H1 (cell line): ENCODE measurements around the gene SENP2. TPM values are rescaled to one million over a fixed set of nuclear protein-coding genes. Genes with fewer than 3 reads are reported as not detected.

Experiments
- CTCF ChIA-PET: fragments of 300-600 bp; sonication (Branson Sonifier 250); formaldehyde crosslinking; loops from one replicate; lab custom pipeline; 2021; ENCODE audit not compliant: partially characterized antibody; lab: Charles Lee
- POLR2A ChIA-PET: fragments of 300-600 bp; sonication (Branson Sonifier 250); formaldehyde crosslinking; loops from one replicate; lab custom pipeline; 2021; ENCODE audit warnings: inconsistent platforms; ENCODE audit not compliant: partially characterized antibody; lab: Charles Lee
- DNase-seq, 2 experiments: peaks; one replicate each; pipeline versions ENCODE4 v3.0.0 to v3.0.0-alpha.2; 2010 to 2022; ENCODE audit warnings: low spot score in 2 of 2, low read depth in 1 of 2, mixed read lengths in 1 of 2
- FAIRE-seq: peaks from 2 replicates; lab custom pipeline; 2011; peaks lifted over from hg19 to GRCh38; lab: Jason Lieb, UNC
- H2AFZ ChIP-seq: 2 replicates; pipeline ENCODE4 v1.8.1; 2012; ENCODE audit warnings: low read length, inconsistent platforms
- H2AK5ac ChIP-seq: 2 replicates; pipeline ENCODE4 v1.6.1; 2013; ENCODE audit warnings: low read depth, low read length
- H2BK120ac ChIP-seq: replicated peaks from 2 replicates; pipeline ENCODE3; 2013; ENCODE audit warnings: low read depth, low read length, inconsistent platforms
- H2BK12ac ChIP-seq: 2 replicates; pipeline ENCODE4 v1.6.1; 2013; ENCODE audit warnings: low read depth, low read length
- H2BK15ac ChIP-seq: 2 replicates; pipeline ENCODE4 v1.6.1; 2013; ENCODE audit warnings: low read length
- H2BK20ac ChIP-seq: 2 replicates; pipeline ENCODE4 v1.6.1; 2013; ENCODE audit warnings: low read length
- H2BK5ac ChIP-seq: 2 replicates; pipeline ENCODE4 v1.6.1; 2013; ENCODE audit warnings: low read depth, low read length
- H3K14ac ChIP-seq: 2 replicates; pipeline ENCODE4 v1.6.1; 2013; ENCODE audit warnings: inconsistent platforms; ENCODE audit not compliant: insufficient read length
- H3K18ac ChIP-seq: 2 replicates; pipeline ENCODE4 v1.6.1; 2013; ENCODE audit warnings: low read length; ENCODE audit errors: extremely low read depth
- H3K23ac ChIP-seq: 2 replicates; pipeline ENCODE4 v1.6.1; 2013; ENCODE audit warnings: inconsistent platforms; ENCODE audit not compliant: insufficient read length
- H3K23me2 ChIP-seq: 2 replicates; pipeline ENCODE4 v1.6.1; 2013; ENCODE audit warnings: low read depth, low read length
- H3K27ac ChIP-seq: 2 replicates; pipeline ENCODE4 v1.6.1; 2011; ENCODE audit warnings: low read depth, low read length, inconsistent platforms
- H3K27me3 ChIP-seq, 4 experiments: replicated peaks in 1 of 4; 1 replicate in 1 of 4; 2 replicates in 3 of 4; pipeline versions ENCODE4 v1.6.1 to v1.8.1; 2011 to 2013; ENCODE audit warnings: low read length in 3 of 4, mild to moderate bottlenecking in 3 of 4, inconsistent platforms in 2 of 4, mixed read lengths in 2 of 4, moderate library complexity in 1 of 4; ENCODE audit not compliant: control insufficient read depth in 3 of 4, insufficient read depth in 3 of 4; ENCODE audit errors: extremely low read depth in 1 of 4
- H3K36me3 ChIP-seq, 4 experiments: 2 replicates each; pipeline versions ENCODE4 v1.6.1 to v1.8.1; 2011 to 2013; ENCODE audit warnings: mild to moderate bottlenecking in 4 of 4, low read length in 3 of 4, moderate library complexity in 2 of 4, control low read depth in 1 of 4, inconsistent platforms in 1 of 4; ENCODE audit not compliant: insufficient read depth in 4 of 4, control insufficient read depth in 2 of 4
- H3K4ac ChIP-seq: replicated peaks from 2 replicates; pipeline ENCODE3; 2013; ENCODE audit warnings: low read length, low read depth, mixed read lengths, inconsistent platforms; ENCODE audit not compliant: insufficient read length
- H3K4me1 ChIP-seq, 4 experiments: replicated peaks in 1 of 4; 1 replicate in 1 of 4; 2 replicates in 3 of 4; pipeline versions ENCODE4 v1.6.1 to v1.8.1; 2011 to 2013; ENCODE audit warnings: low read length in 3 of 4, inconsistent platforms in 2 of 4, mixed read lengths in 1 of 4; ENCODE audit not compliant: insufficient read depth in 4 of 4, control insufficient read depth in 3 of 4
- H3K4me2 ChIP-seq, 2 experiments: 2 replicates each; pipeline versions ENCODE4 v1.6.1 to v1.8.1; 2011 to 2013; ENCODE audit warnings: low read depth in 2 of 2, low read length in 2 of 2, control low read depth in 1 of 2, inconsistent platforms in 1 of 2, mild to moderate bottlenecking in 1 of 2; ENCODE audit not compliant: insufficient read depth in 1 of 2
- H3K4me3 ChIP-seq, 4 experiments: fragments of 200-600, 300-600 bp in 1 of 4; sonication (generic), shearing (Covaris generic), sonication (Bioruptor Twin) in 1 of 4; 2 replicates each; pipeline versions ENCODE4 v1.5.1 to v1.8.1; 2011 to 2016; ENCODE audit warnings: low read length in 4 of 4, low read depth in 3 of 4, control low read depth in 2 of 4, inconsistent platforms in 2 of 4, mild to moderate bottlenecking in 2 of 4, mixed read lengths in 1 of 4, moderate library complexity in 1 of 4; ENCODE audit not compliant: insufficient read depth in 2 of 4; ENCODE audit errors: extremely low read depth in 1 of 4
- H3K56ac ChIP-seq: replicated peaks from 2 replicates; pipeline ENCODE3; 2013; ENCODE audit warnings: low read depth, mild to moderate bottlenecking, mixed read lengths, low read length, inconsistent platforms; ENCODE audit not compliant: insufficient read length
- H3K79me1 ChIP-seq: 2 replicates; pipeline ENCODE4 v1.6.1; 2013; ENCODE audit warnings: low read depth, low read length, control low read depth
- H3K79me2 ChIP-seq, 2 experiments: 2 replicates each; pipeline versions ENCODE4 v1.6.1 to v1.8.1; 2012 to 2013; ENCODE audit warnings: low read length in 2 of 2, mild to moderate bottlenecking in 2 of 2, inconsistent platforms in 1 of 2; ENCODE audit not compliant: insufficient read depth in 2 of 2, control insufficient read depth in 1 of 2
- H3K9ac ChIP-seq, 4 experiments: replicated peaks in 1 of 4; 1 replicate in 1 of 4; 2 replicates in 3 of 4; pipeline versions ENCODE4 v1.6.1 to v1.8.1; 2011 to 2013; ENCODE audit warnings: low read depth in 3 of 4, low read length in 3 of 4, control low read depth in 2 of 4, mild to moderate bottlenecking in 2 of 4, moderate library complexity in 2 of 4, inconsistent platforms in 1 of 4; ENCODE audit errors: extremely low read depth in 1 of 4
- H3K9me3 ChIP-seq, 2 experiments: 2 replicates each; pipeline versions ENCODE4 v1.6.1 to v1.8.1; 2012 to 2013; ENCODE audit warnings: mild to moderate bottlenecking in 2 of 2, moderate library complexity in 2 of 2, control low read depth in 1 of 2, inconsistent platforms in 1 of 2, low read depth in 1 of 2, low read length in 1 of 2, mixed read lengths in 1 of 2; ENCODE audit not compliant: insufficient read depth in 2 of 2
- H4K20me1 ChIP-seq, 2 experiments: replicated peaks in 1 of 2; 2 replicates each; pipeline versions ENCODE3 to v1.8.1; 2011 to 2013; ENCODE audit warnings: inconsistent platforms in 2 of 2, low read length in 2 of 2, mild to moderate bottlenecking in 1 of 2; ENCODE audit not compliant: insufficient read depth in 2 of 2, control insufficient read depth in 1 of 2
- H4K5ac ChIP-seq: 2 replicates; pipeline ENCODE4 v1.6.1; 2013; ENCODE audit warnings: low read length, low read depth, mixed read lengths, inconsistent platforms; ENCODE audit not compliant: insufficient read length
- H4K8ac ChIP-seq: 2 replicates; pipeline ENCODE4 v1.8.0; 2013; ENCODE audit warnings: mild to moderate bottlenecking, moderate library complexity, low read length, inconsistent platforms; ENCODE audit not compliant: insufficient read depth; ENCODE audit errors: extremely low read depth
- H4K91ac ChIP-seq: replicated peaks from 2 replicates; pipeline ENCODE3; 2013; ENCODE audit warnings: low read length, mixed read lengths, inconsistent platforms; ENCODE audit not compliant: insufficient read length
- CBX8 ChIP-seq: fragments of 300-800, 300-1000 bp; sonication (generic); IDR thresholded peaks from 2 replicates; pipeline ENCODE4 v1.7.1; 2016; ENCODE audit warnings: low read depth, low read length, borderline replicate concordance
- CHD1 ChIP-seq: IDR thresholded peaks from 2 replicates; pipeline ENCODE4 v1.6.1; 2012; ENCODE audit warnings: low read depth, low read length, improper control_type of control experiment
- FOSL1 ChIP-seq: IDR thresholded peaks from 2 replicates; pipeline ENCODE4 v1.6.1; 2011; ENCODE audit warnings: mild to moderate bottlenecking, low read depth, low read length, moderate library complexity; ENCODE audit not compliant: insufficient read depth
- WGBS, 2 experiments: shearing (Covaris generic) in 1 of 2; methylation state at CpG; one replicate each; pipeline versions ENCODE4 v1.1.6 to v1.1.7; 2013 to 2015; ENCODE audit warnings: low lambda C conversion rate in 2 of 2, mixed read lengths in 2 of 2, inconsistent platforms in 1 of 2, low coverage in 1 of 2, missing lambda C conversion rate in 1 of 2; ENCODE audit not compliant: insufficient replicate concordance in 2 of 2, insufficient coverage in 1 of 2, insufficient read length in 1 of 2; ENCODE audit errors: extremely low coverage in 1 of 2, missing lambda C conversion rate in 1 of 2; 5-methylcytosine and 5-hydroxymethylcytosine counted together
- polyA plus RNA-seq, 7 experiments: library from polyadenylated mRNA; depleted of rRNA in 3 of 7; stranded (reverse) in 5 of 7; unstranded in 2 of 7; fragments of >200 nt in 5 of 7; fragments of 200-250 nt in 2 of 7; gene quantifications; 1 replicate in 5 of 7; 2 replicates in 1 of 7; 4 replicates in 1 of 7; pipeline versions ENCODE4 v1.2.1 to v1.2.3, GENCODE V29; 2011 to 2013; ENCODE audit warnings: missing spikeins in 2 of 7, mixed read lengths in 2 of 7
- total RNA-seq: library from RNA; stranded (reverse); fragmentation: NEBNext Ultra II Directional; extraction: Animal tissue kit (Norgen Biotek cat#: 25700); gene quantifications from 2 replicates; pipeline ENCODE4 v1.2.1, GENCODE V29; 2021

SENP2 gene
- total and polyA plus RNA-seq, 2 of the 8 experiments (the other 6 are each of a cell fraction or from before 2014, with no cell fraction given), result 25.2 to 69.3 TPM

GRCh38 chr3:185595526-185595925 is 9.4 kb downstream of the SENP2 start:
- ChIA-PET CTCF (interaction anchor here (1.1 to 2.2 kb wide), 3 partner anchors 9 to 20 kb away, joined by 3 to 6 read pairs (median 3); partner anchors contain the start of gene SENP2), POLR2A (interaction anchor here (1.9 to 2.0 kb wide), 2 partner anchors 10 to 30 kb away, joined by 6 read pairs; no protein-coding TSS in a partner anchor)
- Histone ChIP-seq H2AFZ (no peak overlapping the region), H3K23ac (no peak overlapping the region), H3K27me3 (no peaks in the 10 kb centered on the region), H3K18ac (no peak overlapping the region), H3K4me3 (no peak overlapping the region), H4K8ac (no peak overlapping the region), H4K20me1 (peaks cover 2% of the 10 kb centered on the region in 2 experiments), H3K79me1 (no peaks in the 10 kb centered on the region; the same call in 1 of the 2 replicates), H2AK5ac (no peak overlapping the region), H2BK15ac (no peak overlapping the region), H3K27ac (no peak overlapping the region), H3K23me2 (no peaks in the 10 kb centered on the region), H2BK12ac (no peak overlapping the region), H3K14ac (no peak overlapping the region), H4K5ac (no peak overlapping the region), H3K4ac (no peak overlapping the region), H4K91ac (no peak overlapping the region), H3K36me3 (peaks cover 2 to 64% (median 6%) of the 10 kb centered on the region in 4 experiments; a peak in 5 of 8 replicates), H3K9ac (no peak overlapping the region), H3K4me2 (no peak overlapping the region), H3K9me3 (no peaks in the 10 kb centered on the region), H3K4me1 (no peaks in the 10 kb centered on the region), H2BK5ac (no peak overlapping the region), H2BK20ac (no peak overlapping the region), H3K79me2 (peaks cover 0 to 66% of the 10 kb centered on the region in 2 experiments; a peak in 3 of 4 replicates), H3K56ac (no peak overlapping the region), H2BK120ac (no peak overlapping the region)
- 93% methylated on average over 3 of the region's 4 CpGs; no CpG with 5 or more reads in 1 of the 2 experiments for WGBS, 2 experiments
- DNase-seq (no peak), FAIRE-seq (no peak)
- no peak for TF ChIP-seq FOSL1
- no peak for TF ChIP-seq CHD1
- TF ChIP-seq CBX8, result no peak
